Measurements from ENCODE around the gene NDUFS4. TPM values are rescaled to one million over a fixed set of nuclear protein-coding genes. Genes with fewer than 3 reads are reported as not detected.

Gene NDUFS4
- total RNA-seq, 1 donor from 2014 or later, result 218 TPM

DNA sequence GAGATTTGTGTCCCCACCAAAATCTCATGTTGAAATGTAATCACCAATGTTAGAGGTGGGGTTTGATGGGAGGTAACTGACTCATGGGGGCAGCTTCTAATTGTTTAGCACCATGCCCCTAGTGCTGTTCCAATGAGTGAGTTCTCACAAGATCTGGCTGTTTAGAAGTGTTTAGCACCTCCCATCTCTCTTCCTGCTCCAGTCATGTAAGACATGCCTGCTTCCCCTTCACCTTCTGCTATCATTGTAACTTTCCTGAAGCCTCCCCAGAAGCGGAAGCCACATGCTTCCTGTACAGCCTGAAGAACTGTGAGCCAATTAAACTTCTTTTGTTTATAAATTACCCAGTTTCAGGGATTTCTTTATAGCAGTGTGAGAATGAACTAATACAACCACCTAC is 170.5 kb downstream of the NDUFS4 start:
- ATAC-seq (ENCODE audit: poor library complexity) (no peak), DNase-seq (no peak)
- intact Hi-C loops (cut with DNase I), result no loop called here

Other genes starting within 250 kb of the NDUFS4 start
- 5.8 TPM for gene FST, start 80.0 kb upstream of the NDUFS4 start, total RNA-seq